ENCODE results near the gene SLC12A7.

SLC12A7 gene

GRCh38 chr5:1045960-1046560, 65.8 kb downstream of the SLC12A7 start:
- no peak for DNase-seq

DNA sequence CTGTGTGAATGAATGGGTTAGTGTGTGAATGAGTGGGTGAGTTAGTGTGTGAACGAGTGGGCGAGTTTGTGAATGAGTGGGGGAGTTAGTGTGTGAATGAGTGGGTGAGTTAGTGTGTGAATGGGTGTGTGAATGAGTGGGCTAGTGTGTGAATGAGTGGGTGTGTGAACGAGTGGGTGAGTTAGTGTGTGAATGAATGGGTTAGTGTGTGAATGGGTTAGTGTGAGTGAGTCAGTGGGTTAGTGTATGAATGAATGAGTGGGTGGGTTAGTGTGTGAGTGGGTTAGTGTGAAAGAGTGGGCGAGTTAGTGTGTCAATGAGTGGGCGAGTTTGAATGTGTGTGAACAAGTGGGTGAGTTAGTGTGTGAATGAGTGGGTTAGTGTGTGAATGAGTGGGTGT, 67.7 kb downstream of the SLC12A7 start:
- no peak for DNase-seq

- DNase-seq, result no peak
Measured at GRCh38 chr5:1043327-1043726, 68.5 kb downstream of the SLC12A7 start.

- DNase-seq, result no peak
Measured at GRCh38 chr5:1042626-1043025, 69.2 kb downstream of the SLC12A7 start.

- DNase-seq, result no peak
Measured at GRCh38 chr5:1041225-1042143, 70.4 kb downstream of the SLC12A7 start.

DNA sequence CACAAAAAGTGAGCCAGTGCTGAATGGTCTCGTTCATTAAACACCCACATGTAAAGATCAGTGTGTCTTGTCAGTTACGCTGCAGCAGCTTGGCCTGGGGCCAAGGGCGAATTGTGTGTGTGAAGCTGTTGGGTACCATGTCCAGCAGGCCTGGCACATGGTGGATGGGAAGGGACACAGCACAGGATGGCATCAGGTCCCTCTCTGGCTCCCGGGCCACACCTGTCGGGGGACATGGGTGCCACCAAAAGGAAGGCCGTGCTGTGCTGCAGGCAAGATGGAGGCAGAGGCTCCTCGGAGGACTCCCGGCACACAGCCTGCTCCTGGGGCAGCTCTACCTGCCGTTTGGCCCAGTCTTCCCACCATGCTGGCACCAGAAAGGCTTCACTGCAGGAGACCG, 71.3 kb downstream of the SLC12A7 start:
- no peak for DNase-seq

- no peak for DNase-seq
Measured at GRCh38 chr5:1039706-1040260, 72.1 kb downstream of the SLC12A7 start.

- DNase-seq, result no peak
Measured at GRCh38 chr5:1039210-1039548, 72.7 kb downstream of the SLC12A7 start.

DNA sequence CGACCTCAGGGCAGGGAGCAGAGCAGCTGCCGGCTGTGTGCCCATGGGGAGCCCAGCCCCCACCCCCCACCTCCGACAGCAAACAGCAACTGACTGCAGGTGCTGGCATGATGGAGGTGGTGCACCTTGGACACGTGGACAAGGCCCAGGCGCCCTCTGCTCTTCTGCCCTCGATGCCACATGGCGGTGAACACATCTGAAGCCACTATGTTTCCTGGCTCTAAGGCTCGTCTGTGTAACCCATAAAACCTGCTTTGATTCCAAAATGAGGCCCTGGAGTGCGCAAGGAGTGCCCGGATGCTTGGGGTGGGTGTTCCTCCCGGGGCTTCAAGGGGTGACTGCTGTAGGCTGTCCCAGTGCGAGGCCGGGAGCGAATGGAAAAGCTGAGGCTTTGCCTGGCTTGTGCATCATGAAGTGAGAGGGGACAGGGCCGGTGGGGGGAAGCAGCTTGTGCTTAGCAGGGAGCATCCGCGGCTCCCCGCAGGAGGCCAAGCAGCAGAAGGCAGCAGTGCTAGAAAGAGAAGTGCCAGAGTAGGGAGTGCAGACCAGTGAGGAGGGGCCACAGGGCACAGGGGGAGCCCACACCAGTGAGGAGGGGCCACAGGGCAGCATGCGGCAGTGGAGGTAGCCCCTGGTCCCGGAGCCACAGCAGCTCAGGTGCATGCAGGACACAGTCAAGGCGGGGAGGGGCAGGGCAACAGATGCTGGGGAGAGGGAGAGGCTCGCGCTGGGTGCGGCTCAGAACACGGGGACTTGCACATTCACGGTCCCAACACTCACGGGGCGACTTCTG, 73.2 kb downstream of the SLC12A7 start:
- DNase-seq, result no peak

DNA sequence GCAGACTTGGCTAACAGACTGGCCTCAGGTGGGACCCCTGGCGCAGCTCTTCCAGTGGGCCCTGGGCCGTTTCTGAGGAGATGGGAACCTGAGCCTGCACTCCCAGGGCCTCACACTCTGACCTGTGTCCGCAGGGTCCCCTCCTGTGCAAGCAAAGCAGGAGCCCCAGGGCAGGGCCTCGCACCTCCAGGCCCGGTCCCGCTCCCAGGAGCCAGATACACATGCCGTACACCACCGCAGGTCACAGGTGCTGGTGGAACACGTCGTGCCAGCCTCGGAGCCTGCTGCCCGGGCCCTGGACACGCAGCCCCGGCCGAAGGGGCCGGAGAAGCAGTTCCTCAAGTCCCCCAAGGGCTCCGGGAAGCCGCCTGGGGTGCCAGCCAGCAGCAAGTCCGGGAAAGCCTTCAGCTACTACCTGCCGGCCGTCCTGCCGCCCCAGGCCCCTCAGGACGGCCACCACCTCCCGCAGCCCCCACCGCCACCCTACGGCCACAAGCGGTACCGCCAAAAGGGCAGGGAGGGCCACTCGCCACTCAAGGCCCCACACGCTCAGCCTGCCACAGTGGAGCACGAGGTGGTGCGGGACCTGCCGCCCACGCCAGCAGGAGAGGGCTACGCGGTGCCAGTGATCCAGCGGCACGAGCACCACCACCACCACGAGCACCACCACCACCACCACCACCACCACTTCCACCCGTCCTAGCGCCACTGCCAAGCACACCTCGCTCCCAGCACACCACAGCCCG, 74.0 kb downstream of the SLC12A7 start:
- no peak for DNase-seq

DNA sequence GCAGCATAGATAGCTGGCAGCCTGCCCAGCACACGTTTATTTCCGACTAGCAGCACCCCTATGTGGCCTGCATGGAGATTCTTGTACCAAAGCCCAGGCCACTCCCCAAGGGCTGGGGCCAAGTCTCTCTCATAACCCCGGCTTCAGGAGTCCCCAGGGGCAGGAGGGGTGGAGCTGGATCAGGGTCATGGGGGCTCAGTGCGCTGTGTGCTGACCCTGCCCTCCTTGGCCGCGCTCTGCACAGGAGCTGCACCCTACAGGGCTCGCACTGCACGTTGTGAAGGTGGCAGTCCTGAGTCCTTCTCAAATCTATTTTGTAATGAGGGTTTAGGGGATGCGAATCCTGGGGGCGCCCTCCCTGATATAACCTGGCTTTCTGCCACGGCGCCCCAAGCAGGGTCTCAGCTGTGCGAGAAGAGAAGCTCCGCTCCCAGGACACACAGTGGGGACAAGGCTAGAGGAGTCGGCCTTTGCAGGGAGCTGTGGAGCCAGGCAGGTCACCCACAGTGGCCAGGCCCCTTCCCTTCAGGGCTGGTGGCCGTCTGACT, 74.7 kb downstream of the SLC12A7 start:
- DNase-seq, result no peak

- DNase-seq, result no peak
Measured at GRCh38 chr5:1036504-1037122, 75.2 kb downstream of the SLC12A7 start.

DNA sequence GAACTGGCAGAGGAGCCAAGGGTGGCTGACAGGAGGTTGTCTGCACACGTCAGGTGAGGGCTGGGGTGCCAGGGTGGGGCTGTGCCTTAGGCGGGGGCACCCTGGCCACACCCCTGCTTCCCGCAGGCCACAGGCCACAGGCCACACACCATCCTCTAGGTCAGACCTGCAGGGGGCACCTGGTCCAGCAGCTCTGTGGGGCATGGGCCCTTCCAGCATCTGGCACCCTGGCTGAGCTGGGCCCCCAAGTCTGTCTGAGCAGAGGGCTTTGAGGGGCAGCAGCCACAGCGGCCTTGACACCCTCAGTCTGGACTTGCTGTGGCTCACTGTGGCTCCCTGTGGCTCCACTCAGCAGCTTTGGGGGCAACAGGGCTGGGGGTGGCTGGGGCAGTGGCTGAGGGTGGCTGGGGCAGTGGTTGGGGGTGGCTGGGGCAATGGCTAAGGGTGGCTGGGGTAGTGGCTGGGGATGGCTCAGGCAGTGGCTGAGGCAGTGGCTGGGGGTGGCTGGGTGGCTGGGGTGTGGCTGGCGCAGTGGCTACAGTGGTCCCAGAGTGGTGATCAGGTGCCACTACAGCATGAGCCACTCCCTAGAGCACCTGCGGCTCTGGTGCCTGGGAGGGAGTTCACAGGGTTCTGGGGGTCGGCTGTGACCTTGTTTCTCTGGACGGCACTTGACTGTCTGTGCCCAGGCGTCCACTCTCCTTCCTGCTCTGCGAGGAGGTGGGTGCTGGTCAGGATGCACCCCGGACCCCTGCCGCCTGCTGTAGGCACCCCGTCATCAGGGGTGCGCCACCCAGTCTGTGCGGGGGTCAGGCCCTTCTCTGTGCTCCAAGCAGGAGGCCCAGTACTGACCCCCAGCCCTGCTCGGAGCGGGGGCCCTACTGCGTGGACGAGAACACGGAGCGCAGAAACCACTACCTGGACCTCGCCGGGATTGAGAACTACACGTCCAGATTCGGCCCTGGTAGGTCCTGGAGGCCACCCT, 76.2 kb downstream of the SLC12A7 start:
- no peak for DNase-seq

DNA sequence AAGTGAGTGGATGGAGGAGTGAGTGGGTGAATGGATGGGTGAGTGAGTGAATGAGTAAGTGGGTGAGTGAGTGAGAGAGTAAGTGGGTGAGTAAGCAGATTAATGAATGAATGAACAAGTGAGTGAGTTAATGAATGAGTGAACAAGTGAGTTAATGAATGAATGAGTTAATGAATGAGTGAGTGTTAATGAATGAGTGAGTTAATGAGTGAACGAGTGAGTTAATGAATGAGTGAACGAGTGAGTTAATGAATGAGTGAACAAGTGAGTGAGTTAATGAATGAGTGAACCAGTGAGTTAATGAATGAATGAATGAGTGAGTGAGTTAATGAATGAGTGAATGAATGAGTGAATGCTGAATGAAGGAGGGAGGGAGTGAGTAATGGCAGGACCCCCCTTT, 76.9 kb downstream of the SLC12A7 start:
- DNase-seq, result no peak

GRCh38 chr5:1034421-1034905, 77.4 kb downstream of the SLC12A7 start:
- DNase-seq, result no peak

- DNase-seq, result no peak
Measured at GRCh38 chr5:1033606-1034420, 78.0 kb downstream of the SLC12A7 start.

DNA sequence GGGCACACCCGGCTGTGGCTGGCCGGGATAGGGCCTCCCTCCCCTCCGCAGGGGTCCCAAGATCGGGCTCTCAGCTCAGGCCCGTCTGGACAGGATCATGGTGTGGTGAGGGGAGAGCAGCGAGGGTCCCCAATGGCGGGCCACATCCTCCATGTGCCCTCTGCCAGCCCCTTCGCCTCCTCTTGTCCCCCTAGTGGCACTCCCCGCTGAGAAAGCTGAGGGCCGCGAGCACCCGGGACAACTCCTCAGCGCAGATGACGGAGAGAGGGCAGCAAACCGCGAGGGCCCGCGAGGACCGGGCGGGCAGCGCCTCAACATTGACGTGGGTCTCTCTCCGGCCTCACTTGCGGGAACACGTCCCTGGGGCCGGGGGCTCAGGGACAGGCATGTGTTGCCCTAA, 78.7 kb downstream of the SLC12A7 start:
- no peak for DNase-seq

GRCh38 chr5:1032551-1033027, 79.3 kb downstream of the SLC12A7 start:
- DNase-seq, result no peak

DNA sequence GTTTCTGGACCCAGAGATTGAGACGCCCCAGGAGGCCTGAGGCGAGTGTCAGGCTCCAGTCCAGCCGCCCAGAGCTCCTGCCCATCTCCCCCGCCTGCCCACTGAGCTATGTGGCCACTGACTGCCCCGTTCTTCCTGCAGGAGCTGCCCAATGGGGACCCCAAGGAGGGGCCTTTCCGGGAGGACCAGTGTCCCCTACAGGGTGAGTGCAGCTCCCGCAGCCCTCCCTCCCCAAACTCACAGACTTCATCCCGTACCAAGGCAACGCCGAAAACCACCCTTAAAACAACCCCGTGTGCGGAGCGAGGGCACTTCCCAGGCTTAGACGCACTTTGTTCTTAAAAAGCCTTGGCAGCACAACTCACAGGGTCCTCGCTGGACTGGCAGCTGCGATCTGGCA, 79.9 kb downstream of the SLC12A7 start:
- no peak for DNase-seq

Measured in NCI-H1417 treated with DMSO at 0.1 percent for 48 hours (cell line).